GM23338 (cell line): ENCODE results near the gene NFKB1. TPM values are rescaled to one million over a fixed set of nuclear protein-coding genes. Genes with fewer than 3 reads are reported as not detected.
"Not testable (repeated sequence)": the region's sequence is repeated elsewhere in the genome, so short reads cannot be mapped to it uniquely, and the experiment has no call there.

Experiments used
- ATAC-seq: fragments of 200-7000 bp; cut with Tn5 transposase; 3 replicates; pipeline ENCODE4 v1.9.1; 2020
- DNase-seq: peaks from one replicate; pipeline ENCODE4 v3.0.0-alpha.2; 2015; ENCODE audit warnings: low spot score
- H2AFZ ChIP-seq: fragments of 200-600 bp; sonication (generic); 2 replicates; pipeline ENCODE4 v1.8.0; 2016; ENCODE audit warnings: antibody characterized with exemption, mild to moderate bottlenecking, moderate library complexity
- H3F3A ChIP-seq: fragments of 200-600 bp; sonication (generic); replicated peaks from 2 replicates; pipeline ENCODE4 v1.8.0; 2017; ENCODE audit warnings: antibody characterized with exemption, mixed run types, low read depth
- H3K27ac ChIP-seq: fragments of 200-600 bp; sonication (generic); 2 replicates; pipeline ENCODE4 v1.6.1; 2016; ENCODE audit warnings: low read depth
- H3K27me3 ChIP-seq: fragments of 200-600 bp; sonication (generic); 2 replicates; pipeline ENCODE4 v1.8.0; 2016; ENCODE audit warnings: mild to moderate bottlenecking, mixed run types, moderate library complexity; ENCODE audit not compliant: insufficient read depth
- H3K36me3 ChIP-seq: fragments of 200-600 bp; sonication (generic); 2 replicates; pipeline ENCODE4 v1.8.0; 2016; ENCODE audit warnings: mild to moderate bottlenecking; ENCODE audit not compliant: insufficient read depth
- H3K4me1 ChIP-seq: fragments of 200-600 bp; sonication (generic); 2 replicates; pipeline ENCODE4 v1.8.0; 2016; ENCODE audit warnings: mild to moderate bottlenecking, moderate library complexity; ENCODE audit not compliant: insufficient read depth
- H3K4me2 ChIP-seq: fragments of 200-600 bp; sonication (generic); 2 replicates; pipeline ENCODE4 v1.7.1; 2017; ENCODE audit warnings: mixed run types
- H3K4me3 ChIP-seq: fragments of 200-600 bp; sonication (generic); 2 replicates; pipeline ENCODE4 v1.6.1; 2016; ENCODE audit warnings: mixed run types
- H3K79me2 ChIP-seq: fragments of 200-600 bp; sonication (generic); replicated peaks from 2 replicates; pipeline ENCODE4 v1.8.0; 2017; ENCODE audit warnings: mild to moderate bottlenecking; ENCODE audit not compliant: insufficient read depth
- H3K9me2 ChIP-seq: fragments of 200-600 bp; sonication (generic); 2 replicates; pipeline ENCODE4 v1.8.0; 2017; ENCODE audit not compliant: insufficient read depth
- H4K20me1 ChIP-seq: fragments of 200-600 bp; sonication (generic); replicated peaks from 2 replicates; pipeline ENCODE4 v1.8.0; 2017; ENCODE audit warnings: mild to moderate bottlenecking; ENCODE audit not compliant: insufficient read depth
- H3K27ac Mint-ChIP-seq: 2 replicates; pipeline ENCODE4 v1.8.0; 2020; ENCODE audit warnings: inconsistent platforms, mild to moderate bottlenecking, moderate library complexity, mixed read lengths
- H3K27me3 Mint-ChIP-seq: 3 replicates; pipeline ENCODE4 v1.8.0; 2022; ENCODE audit warnings: low read depth, mild to moderate bottlenecking, moderate library complexity, mixed read lengths, inconsistent platforms; ENCODE audit not compliant: insufficient read depth, poor library complexity
- H3K36me3 Mint-ChIP-seq: 3 replicates; pipeline ENCODE4 v1.8.0; 2021; ENCODE audit warnings: low read depth, mild to moderate bottlenecking, inconsistent platforms, moderate library complexity, mixed read lengths
- H3K4me1 Mint-ChIP-seq: 3 replicates; pipeline ENCODE4 v1.8.0; 2020; ENCODE audit warnings: mild to moderate bottlenecking, inconsistent platforms, mixed read lengths
- H3K4me3 Mint-ChIP-seq: 3 replicates; pipeline ENCODE4 v1.8.0; 2021; ENCODE audit warnings: moderate library complexity, mild to moderate bottlenecking, inconsistent platforms, mixed read lengths
- H3K9me3 Mint-ChIP-seq: 3 replicates; pipeline ENCODE4 v1.8.0; 2020; ENCODE audit warnings: moderate library complexity, mild to moderate bottlenecking, inconsistent platforms, mixed read lengths
- CREB1 ChIP-seq: fragments of 250-450 bp; sonication (Bioruptor Pico); IDR thresholded peaks from 2 replicates; pipeline ENCODE4 v1.5.0; 2020; ENCODE audit warnings: low read depth, mild to moderate bottlenecking, moderate library complexity
- CTCF ChIP-seq, 2 experiments: fragments of 200-600 bp in 1 of 2; sonication (generic) in 1 of 2; conservative IDR thresholded peaks; 2 replicates each; pipeline versions ENCODE4 v1.5.1 to v1.6.1; 2016 to 2017; ENCODE audit warnings: antibody characterized with exemption in 2 of 2, low read depth in 2 of 2, mild to moderate bottlenecking in 2 of 2, moderate library complexity in 1 of 2
- EZH2phosphoT487 ChIP-seq: fragments of 200-600 bp; sonication (generic); IDR thresholded peaks from one replicate; pipeline ENCODE4 v1.8.1; 2018; ENCODE audit warnings: antibody characterized with exemption; ENCODE audit not compliant: unreplicated experiment
- POLR2AphosphoS5 ChIP-seq: IDR thresholded peaks from 2 replicates; pipeline ENCODE4 v1.6.1; 2016; ENCODE audit warnings: antibody characterized with exemption, low read depth
- STAT1 ChIP-seq: IDR thresholded peaks from one replicate; pipeline ENCODE4 v1.6.1; 2016; ENCODE audit warnings: antibody characterized with exemption; ENCODE audit not compliant: unreplicated experiment
- ZNF331 ChIP-seq: fragments of 250-450 bp; sonication (Bioruptor Pico); IDR thresholded peaks from 2 replicates; pipeline ENCODE4 v1.5.0; 2020; ENCODE audit warnings: low read depth, mild to moderate bottlenecking, moderate library complexity
- polyA plus RNA-seq: library from polyadenylated mRNA; unstranded; fragments of >200 nt; fragmentation: Nextera tagmentation; extraction: Ambion mirVana; gene quantifications from 2 replicates; pipeline ENCODE4 v1.2.1, GENCODE V29; 2016
- total RNA-seq: library from RNA; depleted of rRNA; stranded (reverse); fragments of >200 nt; shearing (Covaris generic); gene quantifications from 2 replicates; pipeline ENCODE4 v1.2.3, GENCODE V29; 2014

Gene NFKB1
- total and polyA plus RNA-seq, 2 experiments from 2014 or later = 0.82 to 4.6 TPM

GRCh38 chr4:102614801-102615200, 113.6 kb downstream of the NFKB1 start:
- peaks cover 2% of the 10 kb centered on the region for H3K27me3 Mint-ChIP-seq
- H4K20me1 ChIP-seq = no peaks in the 10 kb centered on the region
- H3K4me1 ChIP-seq = peaks cover 21% of the 10 kb centered on the region
- H3K4me1 Mint-ChIP-seq = peaks cover 32% of the 10 kb centered on the region
- H3K27me3 ChIP-seq = no peaks in the 10 kb centered on the region
- DNase-seq (peak; percentile 40), ATAC-seq (no peak)
- peaks cover 6% of the 10 kb centered on the region; the same call in 2 of the 3 replicates for H3K36me3 Mint-ChIP-seq
- no peak overlapping the region for H3K4me3 ChIP-seq
- H3K4me3 Mint-ChIP-seq = no peak overlapping the region
- H3K36me3 ChIP-seq = no peaks in the 10 kb centered on the region
- H3K9me2 ChIP-seq = 0 out of 2 replicates have a peak, but pooled peaks cover 4% of the 10 kb centered on the region
- no peak overlapping the region for H3K4me2 ChIP-seq
- H3K27ac ChIP-seq = no peak overlapping the region; the same call in 1 of the 2 replicates
- H3K9me3 Mint-ChIP-seq = no peaks in the 10 kb centered on the region
- peak overlapping the region; percentile 66; the same call in 1 of the 2 replicates for H3K27ac Mint-ChIP-seq
- no peaks in the 10 kb centered on the region for H3F3A ChIP-seq
- H3K79me2 ChIP-seq = no peaks in the 10 kb centered on the region
- H2AFZ ChIP-seq = no peak overlapping the region
- no peak for TF ChIP-seq EZH2phosphoT487
- no peak for TF ChIP-seq POLR2AphosphoS5
- TF ChIP-seq CREB1 = no peak
- TF ChIP-seq STAT1 = no peak

GRCh38 chr4:102616636-102617035, 115.5 kb downstream of the NFKB1 start:
- no peaks in the 10 kb centered on the region for H3K79me2 ChIP-seq
- Mint-ChIP-seq H3K27me3 (peaks cover 2% of the 10 kb centered on the region), H3K4me3 (no peak overlapping the region), H3K4me1 (peaks cover 39% of the 10 kb centered on the region), H3K27ac (peak overlapping the region; percentile 31), H3K9me3 (no peaks in the 10 kb centered on the region), H3K36me3 (peaks cover 6% of the 10 kb centered on the region; the same call in 2 of the 3 replicates)
- no peaks in the 10 kb centered on the region for H3K36me3 ChIP-seq
- TF ChIP-seq ZNF331 (CRISPR knock-in tag) (no peak), CTCF (conservative IDR thresholded peaks at IDR 0.05; ENCODE audit: low read depth in 2 of 2) (0 out of 4 replicates have a peak, but pooled peaks of 1 of the 2 experiments have one; percentile 19)
- ATAC-seq (peak; percentile 64), DNase-seq (peak; percentile 77)
- H3K4me1 ChIP-seq = peaks cover 21% of the 10 kb centered on the region
- peak overlapping the region; percentile 79 for H3K27ac ChIP-seq
- peak overlapping the region; percentile 49 for H3K4me2 ChIP-seq
- no peaks in the 10 kb centered on the region for H3K27me3 ChIP-seq
- H3K9me2 ChIP-seq = 0 out of 2 replicates have a peak, but pooled peaks cover 4% of the 10 kb centered on the region
- no peaks in the 10 kb centered on the region for H4K20me1 ChIP-seq
- H3K4me3 ChIP-seq = no peak overlapping the region
- H2AFZ ChIP-seq = no peak overlapping the region
- no peaks in the 10 kb centered on the region for H3F3A ChIP-seq

DNA sequence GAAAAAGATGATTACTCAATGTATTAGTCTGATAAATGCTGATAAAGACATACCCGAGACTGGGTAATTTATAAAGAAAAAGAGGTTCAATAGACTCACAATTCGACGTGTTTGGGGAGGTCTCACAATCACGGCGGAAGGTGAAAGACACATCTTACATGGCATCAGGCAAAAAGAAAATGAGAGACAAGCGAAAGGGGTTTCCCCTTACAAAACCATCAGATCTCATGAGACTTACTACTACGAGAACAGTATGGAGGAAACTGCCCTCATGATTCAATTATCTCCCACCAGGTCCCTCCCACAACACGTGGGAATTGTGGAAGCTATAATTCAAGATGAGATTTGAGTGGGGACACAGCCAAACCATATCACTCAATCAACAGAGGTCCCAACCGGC, 117.9 kb downstream of the NFKB1 start:
- DNase-seq, ATAC-seq, H3F3A ChIP-seq, H3K27ac ChIP-seq, H3K27ac Mint-ChIP-seq, H3K27me3 ChIP-seq, H2AFZ ChIP-seq, H3K9me2 ChIP-seq, H3K4me3 ChIP-seq, H3K9me3 Mint-ChIP-seq, H3K79me2 ChIP-seq, H3K36me3 ChIP-seq, H4K20me1 ChIP-seq, H3K4me2 ChIP-seq, H3K36me3 Mint-ChIP-seq, H3K4me3 Mint-ChIP-seq, H3K27me3 Mint-ChIP-seq: not testable (repeated sequence)
- H3K4me1 Mint-ChIP-seq = peaks cover 37% of the 10 kb centered on the region
- H3K4me1 ChIP-seq = peaks cover 30% of the 10 kb centered on the region

GRCh38 chr4:102619776-102620631, 118.8 kb downstream of the NFKB1 start:
- peaks cover 27% of the 10 kb centered on the region for H3K4me1 ChIP-seq
- H3K36me3 Mint-ChIP-seq, H3K4me2 ChIP-seq, H3K4me3 ChIP-seq, H3K9me2 ChIP-seq, H3K79me2 ChIP-seq, H3K4me3 Mint-ChIP-seq, H3K27ac Mint-ChIP-seq, H3F3A ChIP-seq, H3K27me3 Mint-ChIP-seq, H3K9me3 Mint-ChIP-seq, H4K20me1 ChIP-seq, H3K27ac ChIP-seq, H2AFZ ChIP-seq, ATAC-seq, H3K27me3 ChIP-seq, H3K36me3 ChIP-seq: not testable (repeated sequence)
- peak; percentile 13 for DNase-seq
- H3K4me1 Mint-ChIP-seq = peaks cover 34% of the 10 kb centered on the region
